ENCODE measurements around the gene CYP2W1. TPM values are rescaled to one million over a fixed set of nuclear protein-coding genes. Genes with fewer than 3 reads are reported as not detected.

CYP2W1 gene
- total RNA-seq, 1 donor from 2014 or later, result 2.0 TPM

- intact Hi-C loops (cut with DNase I), result no loop called here
- no peak overlapping the region for H3K27ac ChIP-seq
- no peaks in the 10 kb centered on the region for H3K9me3 ChIP-seq
- H3K4me3 ChIP-seq, result no peak overlapping the region
- DNase-seq (ENCODE audit: extremely low spot score in 2 of 2), result no peak
- no peaks in the 10 kb centered on the region for H3K4me1 ChIP-seq
- no peaks in the 10 kb centered on the region for H3K27me3 ChIP-seq
- no peak for TF ChIP-seq POLR2AphosphoS5 (IDR thresholded peaks at IDR 0.05; ENCODE audit: insufficient read depth in 1 of 2, low read depth in 1 of 2)
- TF ChIP-seq, protein P1, sequence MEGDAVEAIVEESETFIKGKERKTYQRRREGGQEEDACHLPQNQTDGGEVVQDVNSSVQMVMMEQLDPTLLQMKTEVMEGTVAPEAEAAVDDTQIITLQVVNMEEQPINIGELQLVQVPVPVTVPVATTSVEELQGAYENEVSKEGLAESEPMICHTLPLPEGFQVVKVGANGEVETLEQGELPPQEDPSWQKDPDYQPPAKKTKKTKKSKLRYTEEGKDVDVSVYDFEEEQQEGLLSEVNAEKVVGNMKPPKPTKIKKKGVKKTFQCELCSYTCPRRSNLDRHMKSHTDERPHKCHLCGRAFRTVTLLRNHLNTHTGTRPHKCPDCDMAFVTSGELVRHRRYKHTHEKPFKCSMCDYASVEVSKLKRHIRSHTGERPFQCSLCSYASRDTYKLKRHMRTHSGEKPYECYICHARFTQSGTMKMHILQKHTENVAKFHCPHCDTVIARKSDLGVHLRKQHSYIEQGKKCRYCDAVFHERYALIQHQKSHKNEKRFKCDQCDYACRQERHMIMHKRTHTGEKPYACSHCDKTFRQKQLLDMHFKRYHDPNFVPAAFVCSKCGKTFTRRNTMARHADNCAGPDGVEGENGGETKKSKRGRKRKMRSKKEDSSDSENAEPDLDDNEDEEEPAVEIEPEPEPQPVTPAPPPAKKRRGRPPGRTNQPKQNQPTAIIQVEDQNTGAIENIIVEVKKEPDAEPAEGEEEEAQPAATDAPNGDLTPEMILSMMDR (IDR thresholded peaks at IDR 0.05), result no peak
- TF ChIP-seq POLR2A (IDR thresholded peaks at IDR 0.05), result no peak
- H3K36me3 ChIP-seq, result no peaks in the 10 kb centered on the region
Observed at GRCh38 chr7:1018334-1018695, 35.3 kb downstream of the CYP2W1 start.

DNA sequence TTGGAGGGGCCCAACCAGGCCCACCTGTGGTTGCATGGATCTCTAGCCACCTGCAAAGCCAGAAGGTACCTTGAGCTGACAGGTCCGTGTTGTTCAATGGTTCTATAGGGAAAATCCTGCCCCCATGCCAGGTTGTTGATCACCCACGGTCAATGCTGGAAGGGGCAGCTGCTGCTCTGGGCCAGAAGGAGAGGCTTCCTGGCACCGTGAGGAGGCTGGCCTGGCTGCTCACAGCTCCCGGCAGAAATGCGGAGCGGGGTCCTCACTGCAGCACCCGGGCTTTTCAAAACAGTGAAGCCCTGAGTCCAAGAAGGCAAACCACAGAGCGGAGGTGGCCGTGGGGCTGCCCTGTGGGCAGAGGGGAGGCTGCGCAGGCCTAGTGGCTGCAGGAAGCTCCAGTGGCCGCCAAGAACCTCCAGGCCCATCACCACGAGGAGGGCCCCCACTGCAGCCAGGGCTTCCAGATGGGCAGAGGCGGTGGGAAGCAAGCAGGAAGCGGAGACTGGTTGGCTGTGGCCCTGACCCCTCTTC is 36.3 kb downstream of the CYP2W1 start:
- H3K4me3 ChIP-seq, result no peak overlapping the region
- DNase-seq (ENCODE audit: extremely low spot score in 2 of 2), result no peak
- H3K9me3 ChIP-seq, result no peaks in the 10 kb centered on the region
- H3K4me1 ChIP-seq, result no peaks in the 10 kb centered on the region
- TF ChIP-seq, protein P1 (IDR thresholded peaks at IDR 0.05), result no peak
- TF ChIP-seq POLR2A (IDR thresholded peaks at IDR 0.05) (no peak), POLR2AphosphoS5 (IDR thresholded peaks at IDR 0.05; ENCODE audit: insufficient read depth in 1 of 2, low read depth in 1 of 2) (no peak)
- H3K27ac ChIP-seq, result no peak overlapping the region
- intact Hi-C loops (cut with DNase I), result no loop called here
- no peaks in the 10 kb centered on the region for H3K36me3 ChIP-seq
- no peaks in the 10 kb centered on the region for H3K27me3 ChIP-seq

DNA sequence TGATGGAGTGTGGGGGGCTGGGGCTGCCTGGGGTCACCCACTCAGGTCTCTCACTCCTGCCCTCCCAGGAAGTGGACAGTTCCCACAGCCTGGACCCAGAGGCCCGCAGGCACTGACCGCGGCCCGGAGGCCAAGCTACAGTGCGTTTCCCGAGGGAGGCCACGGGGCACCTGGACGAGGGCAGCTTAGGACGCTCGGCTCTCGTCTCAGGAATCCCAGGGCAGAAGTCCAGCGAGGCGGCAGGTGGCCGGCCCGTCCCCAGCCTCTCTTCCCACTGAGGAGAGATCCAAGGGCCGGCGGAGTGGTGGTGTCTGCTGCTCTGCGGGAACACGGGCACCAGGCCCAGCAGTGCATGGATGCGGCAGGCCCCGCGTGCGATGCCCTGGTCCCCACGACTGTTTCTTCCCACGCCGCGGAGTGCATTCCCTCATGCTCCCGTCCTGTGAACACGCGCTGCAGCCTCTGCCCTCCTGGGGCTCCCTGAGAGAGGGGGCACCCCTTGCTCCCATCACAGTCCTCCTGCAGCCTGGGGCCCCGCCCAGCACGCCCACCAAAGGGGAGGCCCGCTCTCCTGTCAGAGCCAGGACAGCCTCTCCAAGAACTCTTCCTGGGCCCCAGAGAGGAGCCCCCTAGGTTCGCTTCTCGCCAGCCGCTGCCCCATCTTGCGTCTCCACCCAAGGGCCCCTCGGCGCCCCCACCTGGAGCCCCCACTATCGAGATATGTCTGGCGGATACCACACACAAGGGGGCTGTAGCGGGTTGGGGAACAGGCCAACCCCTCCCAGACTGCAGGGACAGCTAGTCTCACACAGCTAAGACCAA is 37.0 kb downstream of the CYP2W1 start:
- H3K4me3 ChIP-seq, result no peak overlapping the region
- H3K36me3 ChIP-seq, result no peaks in the 10 kb centered on the region
- peaks cover 5% of the 10 kb centered on the region for H3K4me1 ChIP-seq
- no peaks in the 10 kb centered on the region for H3K9me3 ChIP-seq
- no peaks in the 10 kb centered on the region for H3K27me3 ChIP-seq
- TF ChIP-seq, protein P1 (IDR thresholded peaks at IDR 0.05), result no peak
- TF ChIP-seq POLR2AphosphoS5 (IDR thresholded peaks at IDR 0.05; ENCODE audit: insufficient read depth in 1 of 2, low read depth in 1 of 2) (no peak), POLR2A (IDR thresholded peaks at IDR 0.05) (no peak)
- H3K27ac ChIP-seq, result no peak overlapping the region
- intact Hi-C loops (cut with DNase I), result loop anchor here (10.0 kb wide), 1 partner anchor 1695 kb away; no protein-coding TSS in a partner anchor
- no peak for DNase-seq (ENCODE audit: extremely low spot score in 2 of 2)

GRCh38 chr7:1020849-1021251 is 37.9 kb downstream of the CYP2W1 start:
- Histone ChIP-seq H3K27ac (no peak overlapping the region), H3K4me3 (no peak overlapping the region), H3K4me1 (peaks cover 11% of the 10 kb centered on the region), H3K27me3 (no peaks in the 10 kb centered on the region), H3K36me3 (peaks cover 0 to 4% of the 10 kb centered on the region in 2 donors), H3K9me3 (no peaks in the 10 kb centered on the region)
- TF ChIP-seq POLR2A (IDR thresholded peaks at IDR 0.05), result no peak
- TF ChIP-seq POLR2AphosphoS5 (IDR thresholded peaks at IDR 0.05; ENCODE audit: insufficient read depth in 1 of 2, low read depth in 1 of 2), result no peak
- TF ChIP-seq, protein P1 (IDR thresholded peaks at IDR 0.05), result peak in 1 of 3 experiments; percentile 10
- intact Hi-C loops (cut with DNase I), result loop anchor here (10.0 kb wide), 1 partner anchor 1694 kb away; no protein-coding TSS in a partner anchor
- no peak for DNase-seq (ENCODE audit: extremely low spot score in 2 of 2)

GRCh38 chr7:1021366-1021765 is 38.4 kb downstream of the CYP2W1 start:
- Histone ChIP-seq H3K27me3 (no peaks in the 10 kb centered on the region), H3K4me1 (peaks cover 15% of the 10 kb centered on the region), H3K9me3 (no peaks in the 10 kb centered on the region), H3K36me3 (peaks cover 0 to 4% of the 10 kb centered on the region in 2 donors), H3K4me3 (no peak overlapping the region), H3K27ac (no peak overlapping the region)
- TF ChIP-seq POLR2AphosphoS5 (IDR thresholded peaks at IDR 0.05; ENCODE audit: insufficient read depth in 1 of 2, low read depth in 1 of 2), result no peak
- TF ChIP-seq, protein P1 (IDR thresholded peaks at IDR 0.05), result no peak
- TF ChIP-seq POLR2A (IDR thresholded peaks at IDR 0.05), result no peak
- intact Hi-C loops (cut with DNase I), result loop anchor here (10.0 kb wide), 1 partner anchor 1693 kb away; no protein-coding TSS in a partner anchor
- DNase-seq (ENCODE audit: extremely low spot score in 2 of 2), result no peak

Data from vagina (tissue), 2 donors.